PC-9 (cell line): Measurements from ENCODE around the gene ATP5MC3. TPM values are rescaled to one million over a fixed set of nuclear protein-coding genes. Genes with fewer than 3 reads are reported as not detected.

ENCODE experiments used
- BruUV-seq: library from RNA; stranded (reverse); fragments of 400-500 nt; replicated peaks from 2 replicates; lab custom pipeline; 2021; lab: Mats Ljungman, UMichigan
- CTCF ChIA-PET: fragments of 300-600 bp; sonication (Branson Sonifier 250); formaldehyde crosslinking; loops from one replicate; lab custom pipeline; 2022; ENCODE audit warnings: antibody characterized with exemption; lab: Charles Lee
- POLR2A ChIA-PET: fragments of 300-600 bp; sonication (Branson Sonifier 250); formaldehyde crosslinking; loops from one replicate; lab custom pipeline; 2022; ENCODE audit warnings: antibody characterized with exemption; ENCODE audit not compliant: unreplicated experiment; lab: Charles Lee
- DNase-seq, 2 experiments: peaks; one replicate each; pipeline versions ENCODE4 v3.0.0 to v3.0.0-alpha.2; 2015 to 2022; ENCODE audit warnings: mixed read lengths in 1 of 2
- H2AFZ ChIP-seq: fragments of 200-600 bp; sonication (generic); 2 replicates; pipeline ENCODE4 v1.8.1; 2017; ENCODE audit warnings: antibody characterized with exemption
- H3F3A ChIP-seq: fragments of 200-600 bp; sonication (generic); 2 replicates; pipeline ENCODE4 v1.8.1; 2017; ENCODE audit warnings: antibody characterized with exemption, mild to moderate bottlenecking, low read depth; ENCODE audit not compliant: insufficient read depth
- H3K27ac ChIP-seq: fragments of 200-600 bp; sonication (generic); 2 replicates; pipeline ENCODE4 v1.6.1; 2016; ENCODE audit warnings: mixed run types
- H3K27me3 ChIP-seq: fragments of 200-600 bp; sonication (generic); 2 replicates; pipeline ENCODE4 v1.6.1; 2016; ENCODE audit warnings: low read depth, mixed run types; ENCODE audit not compliant: insufficient read depth
- H3K36me3 ChIP-seq: fragments of 200-600 bp; sonication (generic); 2 replicates; pipeline ENCODE4 v1.6.1; 2016; ENCODE audit warnings: low read depth, mixed run types
- H3K4me1 ChIP-seq: fragments of 200-600 bp; sonication (generic); replicated peaks from 2 replicates; pipeline ENCODE4 v1.6.1; 2016; ENCODE audit warnings: mixed run types; ENCODE audit not compliant: insufficient read depth
- H3K4me2 ChIP-seq: fragments of 200-600 bp; sonication (generic); 2 replicates; pipeline ENCODE4 v1.6.1; 2017; ENCODE audit warnings: mixed run types
- H3K4me3 ChIP-seq: fragments of 200-600 bp; sonication (generic); 2 replicates; pipeline ENCODE4 v1.6.1; 2016; ENCODE audit warnings: mixed run types
- H3K79me2 ChIP-seq: fragments of 200-600 bp; sonication (generic); 2 replicates; pipeline ENCODE4 v1.6.1; 2017; ENCODE audit warnings: low read depth, mixed run types
- H3K9me2 ChIP-seq: fragments of 200-600 bp; sonication (generic); 2 replicates; pipeline ENCODE4 v1.8.1; 2017; ENCODE audit warnings: mild to moderate bottlenecking; ENCODE audit not compliant: insufficient read depth
- H3K9me3 ChIP-seq: fragments of 200-600 bp; sonication (generic); 2 replicates; pipeline ENCODE4 v1.8.1; 2016; ENCODE audit warnings: low read depth; ENCODE audit not compliant: insufficient read depth
- H4K20me1 ChIP-seq: fragments of 200-600 bp; sonication (generic); 2 replicates; pipeline ENCODE4 v1.8.1; 2017; ENCODE audit not compliant: insufficient read depth
- EZH2 ChIP-seq: fragments of 200-600 bp; sonication (generic); IDR thresholded peaks from 2 replicates; pipeline ENCODE4 v1.8.0; 2017; ENCODE audit warnings: antibody characterized with exemption, low read depth
- intact Hi-C: fragments of 100-400 bp; cut with micrococcal nuclease; formaldehyde crosslinking; loops from one replicate; pipeline ENCODE4 v1.10.0; 2022; ENCODE audit not compliant: unreplicated experiment
- total RNA-seq: library from RNA; stranded (reverse); gene quantifications from 2 replicates; pipeline ENCODE4 v1.2.3, GENCODE V29; 2021
- TF ChIP-seq, protein P1 (sequence below): fragments of 200-600 bp; sonication (generic); conservative IDR thresholded peaks from 2 replicates; pipeline ENCODE4 v1.6.1; 2017; ENCODE audit warnings: mixed run types, antibody characterized with exemption, mild to moderate bottlenecking, moderate library complexity

Gene ATP5MC3
- total RNA-seq, 1 experiment from 2014 or later, result 528 TPM

DNA sequence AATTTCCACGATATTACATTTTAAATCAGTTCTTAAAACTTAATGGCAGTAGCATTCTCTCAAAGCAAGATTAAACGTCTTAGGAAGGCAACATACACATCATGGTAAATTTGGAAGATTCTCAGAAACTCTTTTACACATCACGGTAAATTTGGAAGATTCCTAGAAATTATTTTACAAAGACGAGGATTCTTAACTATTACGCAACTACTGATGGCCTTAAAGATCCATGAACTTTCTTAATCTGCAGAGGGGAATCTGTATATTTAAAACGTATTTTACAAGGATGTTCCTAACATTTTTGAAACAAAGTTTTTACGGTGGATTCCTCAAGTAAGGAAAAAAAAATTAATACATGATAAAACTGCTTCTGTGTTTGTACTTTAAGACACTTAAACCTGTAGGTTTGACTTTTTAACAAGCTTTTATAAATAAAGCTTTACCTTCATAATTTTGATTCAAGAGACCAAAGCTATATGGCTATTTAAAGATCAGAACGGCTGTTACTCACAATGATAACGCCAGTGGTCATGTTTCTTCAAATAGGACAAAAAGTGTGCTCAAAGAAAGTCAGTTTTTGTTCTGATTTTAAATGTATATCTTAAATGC is 15.2 kb downstream of the ATP5MC3 start:
- Histone ChIP-seq H3K4me1 (peaks cover 20% of the 10 kb centered on the region), H3K27me3 (no peaks in the 10 kb centered on the region), H3F3A (no peaks in the 10 kb centered on the region; the same call in 1 of the 2 replicates), H3K79me2 (peaks cover 60% of the 10 kb centered on the region), H3K9me2 (no peaks in the 10 kb centered on the region), H2AFZ (no peak overlapping the region), H3K4me3 (peak overlapping the region; percentile 91), H3K9me3 (no peaks in the 10 kb centered on the region), H3K4me2 (peak overlapping the region; percentile 95), H3K36me3 (peaks cover 5% of the 10 kb centered on the region; the same call in 1 of the 2 replicates), H4K20me1 (peaks cover 43% of the 10 kb centered on the region), H3K27ac (no peak overlapping the region)
- ChIA-PET CTCF (no interaction called here), POLR2A (no interaction called here)
- BruUV-seq, result no TSS peak
- DNase-seq, result no peak
- TF ChIP-seq, protein P1, sequence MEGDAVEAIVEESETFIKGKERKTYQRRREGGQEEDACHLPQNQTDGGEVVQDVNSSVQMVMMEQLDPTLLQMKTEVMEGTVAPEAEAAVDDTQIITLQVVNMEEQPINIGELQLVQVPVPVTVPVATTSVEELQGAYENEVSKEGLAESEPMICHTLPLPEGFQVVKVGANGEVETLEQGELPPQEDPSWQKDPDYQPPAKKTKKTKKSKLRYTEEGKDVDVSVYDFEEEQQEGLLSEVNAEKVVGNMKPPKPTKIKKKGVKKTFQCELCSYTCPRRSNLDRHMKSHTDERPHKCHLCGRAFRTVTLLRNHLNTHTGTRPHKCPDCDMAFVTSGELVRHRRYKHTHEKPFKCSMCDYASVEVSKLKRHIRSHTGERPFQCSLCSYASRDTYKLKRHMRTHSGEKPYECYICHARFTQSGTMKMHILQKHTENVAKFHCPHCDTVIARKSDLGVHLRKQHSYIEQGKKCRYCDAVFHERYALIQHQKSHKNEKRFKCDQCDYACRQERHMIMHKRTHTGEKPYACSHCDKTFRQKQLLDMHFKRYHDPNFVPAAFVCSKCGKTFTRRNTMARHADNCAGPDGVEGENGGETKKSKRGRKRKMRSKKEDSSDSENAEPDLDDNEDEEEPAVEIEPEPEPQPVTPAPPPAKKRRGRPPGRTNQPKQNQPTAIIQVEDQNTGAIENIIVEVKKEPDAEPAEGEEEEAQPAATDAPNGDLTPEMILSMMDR, result no peak
- no peak for TF ChIP-seq EZH2
- intact Hi-C loops, result loop anchor here (10.0 kb wide), 2 partner anchors 422 to 1418 kb away; no protein-coding TSS in a partner anchor

DNA sequence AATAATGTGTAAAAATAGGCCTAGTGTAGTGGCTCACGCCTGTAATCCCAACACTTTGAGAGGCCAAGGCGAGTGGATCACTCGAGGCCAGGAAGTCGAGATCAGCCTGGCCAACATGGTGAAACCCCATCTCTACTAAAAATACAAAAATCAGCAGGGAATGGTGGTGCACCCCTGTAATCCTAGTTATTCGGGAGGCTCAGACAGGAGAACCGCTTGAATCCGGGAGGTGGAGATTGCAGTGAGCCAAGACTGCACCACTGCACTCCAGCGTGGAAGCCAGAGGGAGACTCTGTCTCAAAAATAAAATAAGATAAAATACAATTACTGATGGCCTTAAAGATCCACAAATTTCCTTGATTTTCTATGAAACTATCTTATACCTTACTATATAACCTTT is 17.3 kb downstream of the ATP5MC3 start:
- ChIA-PET POLR2A (no interaction called here), CTCF (no interaction called here)
- DNase-seq, result no peak
- Histone ChIP-seq H3K9me2 (no peaks in the 10 kb centered on the region), H3K4me1 (peaks cover 17% of the 10 kb centered on the region), H3F3A (no peaks in the 10 kb centered on the region; the same call in 1 of the 2 replicates), H2AFZ (no peak overlapping the region), H3K27ac (no peak overlapping the region), H4K20me1 (peaks cover 57% of the 10 kb centered on the region), H3K79me2 (peaks cover 79% of the 10 kb centered on the region), H3K36me3 (peaks cover 5% of the 10 kb centered on the region; the same call in 1 of the 2 replicates), H3K27me3 (no peaks in the 10 kb centered on the region), H3K9me3 (no peaks in the 10 kb centered on the region), H3K4me2 (no peak overlapping the region), H3K4me3 (no peak overlapping the region)
- no TSS peak for BruUV-seq
- TF ChIP-seq, protein P1, result no peak
- TF ChIP-seq EZH2, result no peak
- intact Hi-C loops, result loop anchor here (10.0 kb wide), 2 partner anchors 419 to 1421 kb away; no protein-coding TSS in a partner anchor

DNA sequence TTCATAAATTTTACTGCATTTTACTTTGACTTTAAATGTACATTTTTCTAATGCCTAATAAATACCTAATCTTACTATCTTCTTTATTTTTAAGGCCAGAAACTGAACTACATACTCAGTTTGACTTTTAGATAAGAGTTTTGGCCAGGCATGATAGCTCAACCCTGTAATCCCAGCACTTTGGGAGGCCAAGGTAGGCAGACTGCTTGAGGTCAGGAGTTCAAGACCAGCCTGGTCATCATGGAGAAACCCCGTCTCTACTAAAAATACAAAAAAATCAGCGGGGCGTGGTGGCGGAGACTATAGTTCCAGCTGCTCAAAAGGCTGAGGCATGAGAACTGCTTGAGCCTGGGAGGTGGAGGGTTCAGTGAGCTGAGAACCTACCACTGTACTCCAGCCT is 22.6 kb downstream of the ATP5MC3 start:
- H3K27me3 ChIP-seq, result no peaks in the 10 kb centered on the region
- H3K4me2 ChIP-seq, result no peak overlapping the region
- peaks cover 89% of the 10 kb centered on the region for H3K79me2 ChIP-seq
- H3K9me2 ChIP-seq, result no peaks in the 10 kb centered on the region
- peaks cover 17% of the 10 kb centered on the region for H3F3A ChIP-seq
- ChIA-PET CTCF (no interaction called here), POLR2A (no interaction called here)
- H4K20me1 ChIP-seq, result peaks cover 63% of the 10 kb centered on the region
- no peak overlapping the region for H3K4me3 ChIP-seq
- peaks cover 5% of the 10 kb centered on the region; the same call in 1 of the 2 replicates for H3K36me3 ChIP-seq
- intact Hi-C loops, result no loop called here
- TF ChIP-seq, protein P1, result no peak
- TF ChIP-seq EZH2, result no peak
- no TSS peak for BruUV-seq
- no peak overlapping the region for H3K27ac ChIP-seq
- no peak for DNase-seq
- H2AFZ ChIP-seq, result no peak overlapping the region
- H3K4me1 ChIP-seq, result peaks cover 17% of the 10 kb centered on the region
- H3K9me3 ChIP-seq, result no peaks in the 10 kb centered on the region
